HepG2 (cell line): ENCODE results near the gene ZCCHC10. TPM values are rescaled to one million over a fixed set of nuclear protein-coding genes. Genes with fewer than 3 reads are reported as not detected.
A peak's percentile ranks its signal among the peaks of the same experiment; 100 is the strongest.

ENCODE experiments used
- CHD4 ChIP-seq: fragments of 200-600 bp; sonication (generic); IDR thresholded peaks from 2 replicates; pipeline ENCODE4 v1.7.0; 2017; ENCODE audit warnings: mild to moderate bottlenecking, low read length, borderline replicate concordance
- HNRNPK ChIP-seq: fragments of 200-400 bp; formaldehyde crosslinking; IDR thresholded peaks from 2 replicates; pipeline ENCODE4 v1.6.1; 2018; ENCODE audit warnings: low read length, low read depth, moderate library complexity, mild to moderate bottlenecking; ENCODE audit not compliant: poor library complexity, severe bottlenecking
- IKZF1 ChIP-seq: fragments of 450-650 bp; IDR thresholded peaks from 2 replicates; pipeline ENCODE4 v1.7.1; 2016
- KLF12 ChIP-seq: sonication (generic); formaldehyde crosslinking; IDR thresholded peaks from 2 replicates; pipeline ENCODE4 v1.4.0; 2020; ENCODE audit warnings: missing genetic modification reagents, borderline replicate concordance
- KLF13 ChIP-seq: sonication (generic); formaldehyde crosslinking; IDR thresholded peaks from 2 replicates; pipeline ENCODE4 v1.4.0; 2020; ENCODE audit warnings: mild to moderate bottlenecking, missing genetic modification reagents
- NFAT5 ChIP-seq: sonication (generic); formaldehyde crosslinking; IDR thresholded peaks from 2 replicates; pipeline ENCODE4 v1.4.0; 2020; ENCODE audit warnings: missing genetic modification reagents
- SP4 ChIP-seq: sonication (generic); formaldehyde crosslinking; IDR thresholded peaks from 2 replicates; pipeline ENCODE4 v1.8.1; 2023; ENCODE audit warnings: mild to moderate bottlenecking, missing genetic modification reagents
- ZBTB34 ChIP-seq: sonication (generic); formaldehyde crosslinking; IDR thresholded peaks from 2 replicates; pipeline ENCODE4 v1.8.0; 2022; ENCODE audit warnings: mild to moderate bottlenecking, missing genetic modification reagents
- ZNF816 ChIP-seq: sonication (generic); formaldehyde crosslinking; IDR thresholded peaks from 2 replicates; pipeline ENCODE4 v1.8.0; 2022; ENCODE audit warnings: missing genetic modification reagents, mild to moderate bottlenecking, borderline replicate concordance
- ZSCAN21 ChIP-seq: sonication (generic); formaldehyde crosslinking; IDR thresholded peaks from 2 replicates; pipeline ENCODE4 v1.8.0; 2022; ENCODE audit warnings: mild to moderate bottlenecking, missing genetic modification reagents, moderate library complexity, borderline replicate concordance
- polyA plus RNA-seq, 8 experiments: library from polyadenylated mRNA; depleted of rRNA in 3 of 8; stranded (reverse) in 7 of 8; unstranded in 1 of 8; fragments of >200 nt; fragmentation: Illumina TruSeq in 4 of 8; extraction: Trizol in 4 of 8; gene quantifications; 2 replicates each; pipeline versions ENCODE4 v1.2.1 to v1.2.3, GENCODE V29; 2011 to 2016; ENCODE audit warnings: low read depth in 4 of 8, missing spikeins in 1 of 8, mixed read lengths in 1 of 8; ENCODE audit not compliant: insufficient read depth in 1 of 8
- total RNA-seq, 5 experiments: library from RNA; depleted of rRNA; stranded (reverse); fragments of >200 nt; fragmentation: Illumina TruSeq; extraction: Trizol; gene quantifications; 2 replicates each; pipeline ENCODE4 v1.2.3, GENCODE V29; 2016; ENCODE audit warnings: low read depth in 1 of 5
- TF ChIP-seq, protein P1 (sequence below): sonication (generic); formaldehyde crosslinking; IDR thresholded peaks from 2 replicates; pipeline ENCODE4 v1.9.0; 2021; ENCODE audit warnings: missing genetic modification reagents, mild to moderate bottlenecking, borderline replicate concordance
- TF ChIP-seq, protein P2 (sequence below): sonication (generic); formaldehyde crosslinking; IDR thresholded peaks from 2 replicates; pipeline ENCODE4 v1.5.0; 2020; ENCODE audit warnings: missing genetic modification reagents
- TF ChIP-seq, protein P3 (sequence below): sonication (generic); formaldehyde crosslinking; IDR thresholded peaks from 2 replicates; pipeline ENCODE4 v1.4.0; 2020; ENCODE audit warnings: missing genetic modification reagents
- TF ChIP-seq, protein P4 (sequence below): sonication (generic); formaldehyde crosslinking; IDR thresholded peaks from 2 replicates; pipeline ENCODE4 v1.8.1; 2022; ENCODE audit warnings: mild to moderate bottlenecking, missing genetic modification reagents
- TF ChIP-seq, protein P5 (sequence below): sonication (generic); formaldehyde crosslinking; IDR thresholded peaks from 2 replicates; pipeline ENCODE4 v1.8.1; 2023; ENCODE audit warnings: missing genetic modification reagents, mild to moderate bottlenecking, borderline replicate concordance

The ZCCHC10 gene
- total and polyA plus RNA-seq, 2 of the 13 experiments (the other 11 are each of a cell fraction or from before 2014, with no cell fraction given) = 40.7 to 48.2 TPM

GRCh38 chr5:133051542-133052316 is 25.4 kb upstream of the ZCCHC10 start, which contains the start of gene HSPA4 (continued):
- TF ChIP-seq NFAT5 (CRISPR knock-in tag) (peak; percentile 2; the same call in 1 of the 2 replicates), ZSCAN21 (peak; percentile 87), CHD4 (no peak), IKZF1 (no peak), HNRNPK (no peak), SP4 (peak; percentile 26; the same call in 1 of the 2 replicates), KLF13 (no peak), ZNF816 (CRISPR knock-in tag) (no peak), KLF12 (CRISPR knock-in tag) (peak; percentile 68; the same call in 1 of the 2 replicates), ZBTB34 (CRISPR knock-in tag) (no peak; the same call in 1 of the 2 replicates)
- TF ChIP-seq, protein P1, sequence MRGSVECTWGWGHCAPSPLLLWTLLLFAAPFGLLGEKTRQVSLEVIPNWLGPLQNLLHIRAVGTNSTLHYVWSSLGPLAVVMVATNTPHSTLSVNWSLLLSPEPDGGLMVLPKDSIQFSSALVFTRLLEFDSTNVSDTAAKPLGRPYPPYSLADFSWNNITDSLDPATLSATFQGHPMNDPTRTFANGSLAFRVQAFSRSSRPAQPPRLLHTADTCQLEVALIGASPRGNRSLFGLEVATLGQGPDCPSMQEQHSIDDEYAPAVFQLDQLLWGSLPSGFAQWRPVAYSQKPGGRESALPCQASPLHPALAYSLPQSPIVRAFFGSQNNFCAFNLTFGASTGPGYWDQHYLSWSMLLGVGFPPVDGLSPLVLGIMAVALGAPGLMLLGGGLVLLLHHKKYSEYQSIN = no peak
- TF ChIP-seq, protein P2, sequence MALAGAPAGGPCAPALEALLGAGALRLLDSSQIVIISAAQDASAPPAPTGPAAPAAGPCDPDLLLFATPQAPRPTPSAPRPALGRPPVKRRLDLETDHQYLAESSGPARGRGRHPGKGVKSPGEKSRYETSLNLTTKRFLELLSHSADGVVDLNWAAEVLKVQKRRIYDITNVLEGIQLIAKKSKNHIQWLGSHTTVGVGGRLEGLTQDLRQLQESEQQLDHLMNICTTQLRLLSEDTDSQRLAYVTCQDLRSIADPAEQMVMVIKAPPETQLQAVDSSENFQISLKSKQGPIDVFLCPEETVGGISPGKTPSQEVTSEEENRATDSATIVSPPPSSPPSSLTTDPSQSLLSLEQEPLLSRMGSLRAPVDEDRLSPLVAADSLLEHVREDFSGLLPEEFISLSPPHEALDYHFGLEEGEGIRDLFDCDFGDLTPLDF (CRISPR knock-in tag) = peak; percentile 57
- TF ChIP-seq, protein P3, sequence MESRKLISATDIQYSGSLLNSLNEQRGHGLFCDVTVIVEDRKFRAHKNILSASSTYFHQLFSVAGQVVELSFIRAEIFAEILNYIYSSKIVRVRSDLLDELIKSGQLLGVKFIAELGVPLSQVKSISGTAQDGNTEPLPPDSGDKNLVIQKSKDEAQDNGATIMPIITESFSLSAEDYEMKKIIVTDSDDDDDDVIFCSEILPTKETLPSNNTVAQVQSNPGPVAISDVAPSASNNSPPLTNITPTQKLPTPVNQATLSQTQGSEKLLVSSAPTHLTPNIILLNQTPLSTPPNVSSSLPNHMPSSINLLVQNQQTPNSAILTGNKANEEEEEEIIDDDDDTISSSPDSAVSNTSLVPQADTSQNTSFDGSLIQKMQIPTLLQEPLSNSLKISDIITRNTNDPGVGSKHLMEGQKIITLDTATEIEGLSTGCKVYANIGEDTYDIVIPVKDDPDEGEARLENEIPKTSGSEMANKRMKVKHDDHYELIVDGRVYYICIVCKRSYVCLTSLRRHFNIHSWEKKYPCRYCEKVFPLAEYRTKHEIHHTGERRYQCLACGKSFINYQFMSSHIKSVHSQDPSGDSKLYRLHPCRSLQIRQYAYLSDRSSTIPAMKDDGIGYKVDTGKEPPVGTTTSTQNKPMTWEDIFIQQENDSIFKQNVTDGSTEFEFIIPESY (CRISPR knock-in tag) = no peak
- TF ChIP-seq, protein P4, sequence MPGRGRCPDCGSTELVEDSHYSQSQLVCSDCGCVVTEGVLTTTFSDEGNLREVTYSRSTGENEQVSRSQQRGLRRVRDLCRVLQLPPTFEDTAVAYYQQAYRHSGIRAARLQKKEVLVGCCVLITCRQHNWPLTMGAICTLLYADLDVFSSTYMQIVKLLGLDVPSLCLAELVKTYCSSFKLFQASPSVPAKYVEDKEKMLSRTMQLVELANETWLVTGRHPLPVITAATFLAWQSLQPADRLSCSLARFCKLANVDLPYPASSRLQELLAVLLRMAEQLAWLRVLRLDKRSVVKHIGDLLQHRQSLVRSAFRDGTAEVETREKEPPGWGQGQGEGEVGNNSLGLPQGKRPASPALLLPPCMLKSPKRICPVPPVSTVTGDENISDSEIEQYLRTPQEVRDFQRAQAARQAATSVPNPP (CRISPR knock-in tag) = peak; percentile 1; the same call in 1 of the 2 replicates
- TF ChIP-seq, protein P5, sequence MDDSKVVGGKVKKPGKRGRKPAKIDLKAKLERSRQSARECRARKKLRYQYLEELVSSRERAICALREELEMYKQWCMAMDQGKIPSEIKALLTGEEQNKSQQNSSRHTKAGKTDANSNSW = peak; percentile 20; the same call in 1 of the 2 replicates
